Epithelial cell of esophagus (primary cell): ENCODE data around the gene INSRR.

Experiments
- DNase-seq: peaks from one replicate; pipeline ENCODE4 v3.0.0; 2010; ENCODE audit warnings: low read depth
- H3K4me3 ChIP-seq: 2 replicates; pipeline ENCODE4 v1.5.1; 2011; ENCODE audit warnings: mild to moderate bottlenecking, low read length, control low read depth
- TF ChIP-seq, protein P1 (sequence below): IDR thresholded peaks from 2 replicates; pipeline ENCODE4 v1.5.1; 2011; ENCODE audit warnings: low read depth, mild to moderate bottlenecking, low read length, control low read depth, inconsistent platforms; ENCODE audit not compliant: insufficient read depth; ENCODE audit errors: missing control alignments

INSRR gene

GRCh38 chr1:156860628-156861423 lies 1.9 kb upstream of the INSRR start, which contains the start of gene NTRK1:
Gene NTRK1, plus strand, starts transcription at chr1:156860865. Its CDS starts 70 bp downstream, at chr1:156860935.
- H3K4me3 ChIP-seq, result peak within 1 kb of the TSS; percentile 14
- DNase-seq, result peak; percentile 26
- TF ChIP-seq, protein P1, sequence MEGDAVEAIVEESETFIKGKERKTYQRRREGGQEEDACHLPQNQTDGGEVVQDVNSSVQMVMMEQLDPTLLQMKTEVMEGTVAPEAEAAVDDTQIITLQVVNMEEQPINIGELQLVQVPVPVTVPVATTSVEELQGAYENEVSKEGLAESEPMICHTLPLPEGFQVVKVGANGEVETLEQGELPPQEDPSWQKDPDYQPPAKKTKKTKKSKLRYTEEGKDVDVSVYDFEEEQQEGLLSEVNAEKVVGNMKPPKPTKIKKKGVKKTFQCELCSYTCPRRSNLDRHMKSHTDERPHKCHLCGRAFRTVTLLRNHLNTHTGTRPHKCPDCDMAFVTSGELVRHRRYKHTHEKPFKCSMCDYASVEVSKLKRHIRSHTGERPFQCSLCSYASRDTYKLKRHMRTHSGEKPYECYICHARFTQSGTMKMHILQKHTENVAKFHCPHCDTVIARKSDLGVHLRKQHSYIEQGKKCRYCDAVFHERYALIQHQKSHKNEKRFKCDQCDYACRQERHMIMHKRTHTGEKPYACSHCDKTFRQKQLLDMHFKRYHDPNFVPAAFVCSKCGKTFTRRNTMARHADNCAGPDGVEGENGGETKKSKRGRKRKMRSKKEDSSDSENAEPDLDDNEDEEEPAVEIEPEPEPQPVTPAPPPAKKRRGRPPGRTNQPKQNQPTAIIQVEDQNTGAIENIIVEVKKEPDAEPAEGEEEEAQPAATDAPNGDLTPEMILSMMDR, result no peak

- TF ChIP-seq, protein P1, result peak; percentile 73
- H3K4me3 ChIP-seq, result peak overlapping the region; percentile 14
- DNase-seq, result peak; percentile 42
Measured at GRCh38 chr1:156860113-156860627, 1.3 kb upstream of the INSRR start.

- TF ChIP-seq, protein P1, result no peak
- DNase-seq, result peak; percentile 29
- peak overlapping the region; percentile 14 for H3K4me3 ChIP-seq
Measured at GRCh38 chr1:156859523-156860112, 701 bp upstream of the INSRR start.

- H3K4me3 ChIP-seq, result no peak overlapping the region
Measured at GRCh38 chr1:156858555-156858956, 361 bp downstream of the INSRR start.

DNA sequence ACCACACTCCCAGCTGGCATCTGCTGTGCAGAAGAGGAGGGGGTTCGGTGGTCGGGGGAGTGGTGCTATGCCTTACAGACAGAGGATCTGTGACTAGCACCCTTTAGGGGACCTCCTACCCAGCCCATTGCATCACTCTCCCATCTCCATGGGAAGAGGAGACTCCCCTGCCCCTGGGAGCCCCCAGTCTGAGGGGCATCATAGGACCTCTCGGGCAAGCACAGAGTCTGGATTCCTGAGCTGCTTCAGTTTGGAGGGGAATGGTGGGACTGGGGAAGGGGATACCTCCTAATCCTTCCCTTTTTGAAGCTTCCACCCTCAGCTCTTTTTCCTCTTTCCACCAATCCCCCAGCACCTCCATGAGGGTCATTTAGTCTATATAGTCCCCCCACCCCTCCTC lies 1.4 kb downstream of the INSRR start:
- no peak for DNase-seq
- TF ChIP-seq, protein P1, result no peak
- H3K4me3 ChIP-seq, result no peak overlapping the region

More at GRCh38 chr1:156858555-156858956, 361 bp downstream of the INSRR start:
- TF ChIP-seq, protein P1, result no peak
- no peak for DNase-seq

DNA sequence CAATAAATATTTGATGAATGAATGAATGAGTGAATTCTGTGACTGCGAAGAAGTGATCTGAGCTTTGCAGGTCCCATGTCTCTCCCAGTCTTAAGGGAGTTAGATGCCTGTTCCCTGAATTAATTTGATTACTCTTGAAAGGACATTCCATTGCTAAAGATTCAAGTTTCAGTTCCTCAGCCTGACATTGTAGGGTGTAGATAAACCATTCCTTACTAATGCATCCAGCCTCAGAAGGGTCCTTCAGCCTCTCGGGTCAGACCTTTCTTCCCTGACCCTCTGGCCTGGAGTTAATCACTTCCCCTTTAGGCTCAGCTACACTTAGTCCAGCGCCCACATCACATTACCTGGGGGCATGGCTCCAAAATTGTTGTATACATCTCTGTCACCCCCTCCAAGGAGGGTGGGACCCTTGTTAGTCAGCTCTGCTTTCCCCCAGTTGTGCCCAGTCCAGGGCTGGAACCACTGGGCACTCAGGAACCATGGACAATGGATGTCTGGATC lies 2.6 kb downstream of the INSRR start:
- TF ChIP-seq, protein P1, result no peak
- DNase-seq, result no peak
- no peak overlapping the region for H3K4me3 ChIP-seq
